Osteocyte (in vitro differentiated cells): ENCODE data around the gene GNG4. TPM values are rescaled to one million over a fixed set of nuclear protein-coding genes. Genes with fewer than 3 reads are reported as not detected.

Experiments
- DNase-seq: peaks from one replicate; pipeline ENCODE4 v3.0.0; 2021; ENCODE audit warnings: mixed read lengths; ENCODE audit not compliant: unreplicated experiment; ENCODE audit errors: extremely low spot score
- H3K27ac Mint-ChIP-seq: one replicate; pipeline ENCODE4 v1.8.0; 2021; ENCODE audit warnings: mild to moderate bottlenecking, mixed read lengths; ENCODE audit not compliant: unreplicated experiment
- H3K27me3 Mint-ChIP-seq: one replicate; pipeline ENCODE4 v1.8.0; 2021; ENCODE audit warnings: mixed read lengths; ENCODE audit not compliant: unreplicated experiment
- H3K36me3 Mint-ChIP-seq: one replicate; pipeline ENCODE4 v1.8.0; 2021; ENCODE audit warnings: mixed read lengths; ENCODE audit not compliant: unreplicated experiment
- H3K4me1 Mint-ChIP-seq: one replicate; pipeline ENCODE4 v1.8.0; 2021; ENCODE audit warnings: mixed read lengths; ENCODE audit not compliant: unreplicated experiment
- H3K4me3 Mint-ChIP-seq: one replicate; pipeline ENCODE4 v1.8.0; 2021; ENCODE audit warnings: mild to moderate bottlenecking, moderate library complexity, mixed read lengths; ENCODE audit not compliant: unreplicated experiment
- H3K9me3 Mint-ChIP-seq: one replicate; pipeline ENCODE4 v1.8.0; 2021; ENCODE audit warnings: mixed read lengths; ENCODE audit not compliant: unreplicated experiment
- total RNA-seq: library from RNA; stranded (reverse); gene quantifications from 2 replicates; pipeline ENCODE4 v1.2.1, GENCODE V29; 2021
- TF ChIP-seq, protein P1 (sequence below): fragments of 200-600 bp; sonication (generic); IDR thresholded peaks from 2 replicates; pipeline ENCODE4 v1.5.0; 2021; ENCODE audit warnings: antibody characterized with exemption, mild to moderate bottlenecking, moderate library complexity

GNG4 gene
- total RNA-seq, 1 donor from 2014 or later = 0.83 TPM

DNA sequence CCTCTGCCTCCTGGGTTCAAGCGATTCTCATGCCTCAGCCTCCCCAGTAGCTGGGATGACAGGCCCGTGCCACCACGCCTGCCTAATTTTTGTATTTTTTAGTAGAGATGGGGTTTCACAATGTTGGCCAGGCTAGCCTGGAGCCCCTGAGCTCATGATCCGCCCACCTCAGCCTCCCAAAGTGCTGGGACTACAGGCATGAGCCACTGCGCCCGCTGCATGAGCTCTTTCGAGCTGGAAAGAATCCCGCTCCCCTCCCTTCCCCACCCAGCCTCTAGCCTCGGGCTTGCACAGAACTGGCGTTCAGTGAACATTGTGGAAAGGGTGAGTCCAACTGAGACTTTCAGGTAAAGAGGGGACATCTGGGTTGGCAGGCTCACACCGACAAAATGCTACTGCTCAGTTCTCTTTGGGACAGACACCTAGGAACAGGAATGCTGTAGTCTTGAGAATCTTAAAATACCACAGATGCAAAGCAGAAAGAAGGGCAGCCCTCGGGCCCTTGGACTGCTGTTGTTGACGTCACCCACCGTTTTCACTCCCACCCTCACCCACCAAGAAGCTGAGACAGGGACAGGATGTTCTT, 9.7 kb upstream of the GNG4 start:
- H3K36me3 Mint-ChIP-seq = peaks cover 24% of the 10 kb centered on the region
- no peaks in the 10 kb centered on the region for H3K4me1 Mint-ChIP-seq
- H3K4me3 Mint-ChIP-seq = no peak overlapping the region
- H3K27ac Mint-ChIP-seq = no peak overlapping the region
- TF ChIP-seq, protein P1, sequence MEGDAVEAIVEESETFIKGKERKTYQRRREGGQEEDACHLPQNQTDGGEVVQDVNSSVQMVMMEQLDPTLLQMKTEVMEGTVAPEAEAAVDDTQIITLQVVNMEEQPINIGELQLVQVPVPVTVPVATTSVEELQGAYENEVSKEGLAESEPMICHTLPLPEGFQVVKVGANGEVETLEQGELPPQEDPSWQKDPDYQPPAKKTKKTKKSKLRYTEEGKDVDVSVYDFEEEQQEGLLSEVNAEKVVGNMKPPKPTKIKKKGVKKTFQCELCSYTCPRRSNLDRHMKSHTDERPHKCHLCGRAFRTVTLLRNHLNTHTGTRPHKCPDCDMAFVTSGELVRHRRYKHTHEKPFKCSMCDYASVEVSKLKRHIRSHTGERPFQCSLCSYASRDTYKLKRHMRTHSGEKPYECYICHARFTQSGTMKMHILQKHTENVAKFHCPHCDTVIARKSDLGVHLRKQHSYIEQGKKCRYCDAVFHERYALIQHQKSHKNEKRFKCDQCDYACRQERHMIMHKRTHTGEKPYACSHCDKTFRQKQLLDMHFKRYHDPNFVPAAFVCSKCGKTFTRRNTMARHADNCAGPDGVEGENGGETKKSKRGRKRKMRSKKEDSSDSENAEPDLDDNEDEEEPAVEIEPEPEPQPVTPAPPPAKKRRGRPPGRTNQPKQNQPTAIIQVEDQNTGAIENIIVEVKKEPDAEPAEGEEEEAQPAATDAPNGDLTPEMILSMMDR = no peak
- no peaks in the 10 kb centered on the region for H3K9me3 Mint-ChIP-seq
- DNase-seq = peak; percentile 63
- H3K27me3 Mint-ChIP-seq = peaks cover 5% of the 10 kb centered on the region

DNA sequence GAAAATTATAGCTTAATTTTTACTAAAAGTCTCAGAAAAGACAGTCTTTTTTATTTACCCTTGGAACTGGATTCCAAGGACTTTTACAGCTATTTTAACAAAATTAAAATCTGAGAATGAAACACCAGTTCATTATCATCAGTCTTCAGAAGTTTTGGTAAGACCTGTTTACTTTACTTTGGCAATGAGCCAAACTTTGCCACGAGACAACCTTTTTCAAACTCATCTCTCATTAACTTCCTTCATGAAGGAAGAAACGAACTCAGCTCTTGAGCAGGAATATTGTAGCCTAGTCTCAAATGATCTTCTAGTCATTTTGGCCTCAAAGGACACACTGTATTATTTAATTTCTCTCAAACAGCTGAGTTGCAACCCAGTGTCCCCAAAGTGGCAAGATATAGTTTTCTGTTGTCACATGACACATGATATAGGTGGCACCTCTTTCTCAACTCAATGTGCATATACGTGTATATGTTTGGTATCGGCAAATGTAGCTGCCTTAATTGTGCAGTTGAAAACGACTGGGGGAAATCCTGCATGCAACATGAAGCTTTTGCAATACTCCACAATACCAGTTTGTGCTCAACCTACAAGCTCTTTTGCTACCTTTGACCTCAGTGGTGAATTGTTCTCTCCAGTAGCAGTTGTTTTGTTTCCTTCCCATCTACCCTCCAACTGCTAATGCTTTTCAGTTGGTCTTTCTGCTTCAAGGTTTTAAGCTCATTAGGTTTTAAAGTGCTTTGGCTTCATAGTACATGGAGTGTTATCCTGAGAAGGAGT, 8.4 kb upstream of the GNG4 start:
- TF ChIP-seq, protein P1 = no peak
- no peak for DNase-seq
- Mint-ChIP-seq H3K27ac (no peak overlapping the region), H3K27me3 (peaks cover 14% of the 10 kb centered on the region), H3K9me3 (no peaks in the 10 kb centered on the region), H3K4me3 (no peak overlapping the region), H3K4me1 (no peaks in the 10 kb centered on the region), H3K36me3 (peaks cover 14% of the 10 kb centered on the region)

DNA sequence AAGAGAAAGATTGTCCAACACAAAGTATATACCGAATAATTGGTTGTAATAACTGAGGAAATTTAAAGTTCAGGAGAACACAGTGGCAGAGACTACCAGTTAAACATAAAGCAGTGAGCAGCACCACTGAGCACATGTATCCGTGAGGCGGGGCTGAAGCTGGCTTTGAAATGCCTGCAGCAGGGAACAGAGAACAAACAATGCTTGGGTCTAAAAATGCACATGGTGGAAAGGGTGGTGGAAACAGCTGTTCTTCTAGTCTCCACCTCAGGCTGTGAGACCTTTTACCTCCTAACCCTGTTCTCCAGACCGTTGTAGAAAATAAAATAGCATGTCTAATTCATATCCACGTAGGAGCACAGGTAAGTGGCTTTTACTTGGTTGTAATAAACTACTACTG, 7.7 kb upstream of the GNG4 start:
- H3K9me3 Mint-ChIP-seq = no peaks in the 10 kb centered on the region
- H3K27ac Mint-ChIP-seq = no peak overlapping the region
- TF ChIP-seq, protein P1 = no peak

DNA sequence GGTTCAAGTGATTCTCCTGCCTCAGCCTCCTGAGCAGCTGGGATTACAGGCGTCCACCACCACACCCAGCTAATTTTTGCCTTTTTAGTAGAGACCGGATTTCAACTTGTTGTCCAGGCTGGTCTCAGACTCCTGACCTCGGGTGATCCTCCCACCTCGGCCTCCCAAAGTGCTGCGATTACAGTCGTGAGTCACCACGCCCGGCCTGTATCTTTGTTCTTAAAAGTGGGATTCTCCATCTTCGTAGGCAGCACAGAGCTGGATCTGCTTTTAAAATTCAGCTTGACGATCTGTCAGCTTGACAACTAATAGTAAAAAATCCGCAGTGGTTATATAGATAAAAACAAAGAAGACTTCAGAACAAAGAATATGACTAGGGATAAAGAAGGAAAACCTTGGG, 2.8 kb upstream of the GNG4 start:
- Mint-ChIP-seq H3K27me3 (peaks cover 46% of the 10 kb centered on the region), H3K27ac (no peak overlapping the region), H3K9me3 (no peaks in the 10 kb centered on the region), H3K36me3 (peaks cover 2% of the 10 kb centered on the region), H3K4me3 (no peak overlapping the region), H3K4me1 (peaks cover 16% of the 10 kb centered on the region)
- TF ChIP-seq, protein P1 = no peak
- peak; percentile 36 for DNase-seq

More for the DNA sequence above, 7.7 kb upstream of the GNG4 start:
- H3K4me1 Mint-ChIP-seq = no peaks in the 10 kb centered on the region
- H3K36me3 Mint-ChIP-seq = peaks cover 8% of the 10 kb centered on the region
- DNase-seq = peak; percentile 38
- peaks cover 19% of the 10 kb centered on the region for H3K27me3 Mint-ChIP-seq
- H3K4me3 Mint-ChIP-seq = no peak overlapping the region

DNA sequence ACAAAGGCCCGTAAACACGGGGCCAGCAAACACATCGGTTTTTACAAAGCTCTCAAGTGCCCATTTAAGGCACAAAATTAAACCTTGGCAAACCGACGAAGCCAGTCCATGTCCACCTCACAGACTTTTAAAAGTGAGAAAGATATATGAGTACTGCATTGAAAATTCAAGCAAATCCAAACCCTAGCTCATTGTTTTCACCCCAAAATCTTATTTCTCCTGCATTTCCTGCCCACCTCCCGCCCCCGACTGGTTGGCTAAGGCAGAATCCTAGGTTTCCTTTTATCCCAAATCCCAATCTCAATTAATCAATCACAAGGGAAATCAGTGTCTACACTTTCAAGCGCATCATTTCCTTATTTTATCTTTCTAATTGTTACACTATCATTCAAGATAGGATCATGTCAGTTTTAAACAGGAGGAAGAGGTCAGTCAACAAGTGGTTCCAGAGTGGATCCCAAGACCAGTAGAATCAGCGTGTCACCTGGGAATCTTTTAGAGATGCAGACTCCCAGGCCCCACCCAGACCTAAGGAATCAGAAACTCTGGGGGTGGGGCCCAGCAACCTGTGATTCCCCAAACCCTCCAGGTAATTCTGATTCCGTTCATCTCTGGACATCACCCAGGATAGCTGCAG, 1.7 kb upstream of the GNG4 start:
- H3K27ac Mint-ChIP-seq = no peak overlapping the region
- TF ChIP-seq, protein P1 = no peak
- peaks cover 16% of the 10 kb centered on the region for H3K4me1 Mint-ChIP-seq

More for the DNA sequence above, 1.7 kb upstream of the GNG4 start:
- Mint-ChIP-seq H3K27me3 (peaks cover 56% of the 10 kb centered on the region), H3K9me3 (no peaks in the 10 kb centered on the region), H3K36me3 (peaks cover 2% of the 10 kb centered on the region), H3K4me3 (peak overlapping the region; percentile 60)
- DNase-seq = no peak
